ENCODE data around the gene CCDC92B.
"Not testable (repeated sequence)": the region's sequence is repeated elsewhere in the genome, so short reads cannot be mapped to it uniquely, and the experiment has no call there.

Gene CCDC92B

GRCh38 chr17:2701996-2702741, 47.3 kb downstream of the CCDC92B start:
- no peak for DNase-seq

- no peak for DNase-seq
Observed at GRCh38 chr17:2701161-2701995, 48.1 kb downstream of the CCDC92B start.

- DNase-seq: no peak
Observed at GRCh38 chr17:2700491-2701141, 48.8 kb downstream of the CCDC92B start.

GRCh38 chr17:2700030-2700490, 49.4 kb downstream of the CCDC92B start:
- DNase-seq: no peak

GRCh38 chr17:2699216-2699805, 50.1 kb downstream of the CCDC92B start:
- not testable (repeated sequence) for DNase-seq

- DNase-seq: no peak
Observed at GRCh38 chr17:2697611-2698162, 51.8 kb downstream of the CCDC92B start.

GRCh38 chr17:2695961-2696760, 53.3 kb downstream of the CCDC92B start:
- DNase-seq: no peak

- no peak for DNase-seq
Observed at GRCh38 chr17:2695243-2695960, 54.0 kb downstream of the CCDC92B start.

- DNase-seq: peak in 1 of 2 donors; percentile 6
Observed at GRCh38 chr17:2694381-2695242, 54.8 kb downstream of the CCDC92B start.

GRCh38 chr17:2693561-2694380, 55.7 kb downstream of the CCDC92B start:
- DNase-seq: peak in 1 of 2 donors; percentile 12

- no peak for DNase-seq
Observed at GRCh38 chr17:2692781-2693135, 56.7 kb downstream of the CCDC92B start.

GRCh38 chr17:2691965-2692780, 57.3 kb downstream of the CCDC92B start:
- peak in 1 of 2 donors; percentile 8 for DNase-seq

GRCh38 chr17:2691069-2691871, 58.2 kb downstream of the CCDC92B start:
- no peak for DNase-seq

GRCh38 chr17:2690165-2691068, 59.0 kb downstream of the CCDC92B start:
- no peak for DNase-seq

GRCh38 chr17:2689411-2690164, 59.9 kb downstream of the CCDC92B start:
- peak; percentile 36 to 59 for DNase-seq
